ENCODE data around the gene ETV5. TPM values are rescaled to one million over a fixed set of nuclear protein-coding genes. Genes with fewer than 3 reads are reported as not detected.

ETV5 gene
- total RNA-seq, 2 donors from 2014 or later, result 56.4 to 84.1 TPM

DNA sequence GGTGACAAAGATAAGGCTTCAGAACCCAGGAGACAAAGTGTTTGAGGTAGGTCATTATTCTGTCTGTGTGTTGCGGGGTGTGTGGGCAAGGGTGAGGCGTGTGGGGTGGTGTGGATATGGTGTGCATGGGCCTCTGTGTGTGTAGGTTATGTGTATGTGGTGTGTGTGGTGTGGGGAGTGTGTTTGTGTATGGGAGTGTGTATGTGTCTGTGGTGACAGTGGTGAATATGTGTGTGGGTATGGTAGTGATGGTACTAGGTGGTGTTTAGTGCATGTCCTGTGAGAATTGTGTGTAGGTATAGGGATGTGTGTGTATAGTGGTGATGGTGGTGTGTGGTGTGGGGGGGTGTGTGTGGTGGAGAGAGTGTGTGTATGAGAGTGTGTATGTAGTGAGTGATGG, 16.2 kb upstream of the ETV5 start:
- 97 to 100% methylated on average over 2 of the region's 2 CpGs for WGBS, 2 experiments (ENCODE audit: insufficient coverage in 1 of 2, insufficient read length in 1 of 2)
- Histone ChIP-seq H3K4me1 (ENCODE audit: control insufficient read depth, insufficient read depth, low read length) (peaks cover 7% of the 10 kb centered on the region), H3K27ac (ENCODE audit: low read depth, low read length) (no peak overlapping the region), H3K36me3 (ENCODE audit: control insufficient read depth, insufficient read depth, low read length) (no peaks in the 10 kb centered on the region), H3K9ac (ENCODE audit: extremely low read depth, low read length, poor library complexity, severe bottlenecking) (no peak overlapping the region), H3K4me3 (ENCODE audit: low read length) (no peak overlapping the region), H3K27me3 (ENCODE audit: control insufficient read depth, insufficient read depth, low read length, poor library complexity, severe bottlenecking) (no peaks in the 10 kb centered on the region), H3K9me3 (ENCODE audit: control insufficient read depth, low read length) (no peaks in the 10 kb centered on the region)
- Mint-ChIP-seq H3K4me1 (peaks cover 52% of the 10 kb centered on the region), H3K9me3 (no peaks in the 10 kb centered on the region), H3K4me3 (no peak overlapping the region), H3K27ac (no peak overlapping the region), H3K27me3 (ENCODE audit: insufficient read depth) (peaks cover 9% of the 10 kb centered on the region), H3K36me3 (ENCODE audit: low read depth) (no peaks in the 10 kb centered on the region)
- TF ChIP-seq, protein P1, sequence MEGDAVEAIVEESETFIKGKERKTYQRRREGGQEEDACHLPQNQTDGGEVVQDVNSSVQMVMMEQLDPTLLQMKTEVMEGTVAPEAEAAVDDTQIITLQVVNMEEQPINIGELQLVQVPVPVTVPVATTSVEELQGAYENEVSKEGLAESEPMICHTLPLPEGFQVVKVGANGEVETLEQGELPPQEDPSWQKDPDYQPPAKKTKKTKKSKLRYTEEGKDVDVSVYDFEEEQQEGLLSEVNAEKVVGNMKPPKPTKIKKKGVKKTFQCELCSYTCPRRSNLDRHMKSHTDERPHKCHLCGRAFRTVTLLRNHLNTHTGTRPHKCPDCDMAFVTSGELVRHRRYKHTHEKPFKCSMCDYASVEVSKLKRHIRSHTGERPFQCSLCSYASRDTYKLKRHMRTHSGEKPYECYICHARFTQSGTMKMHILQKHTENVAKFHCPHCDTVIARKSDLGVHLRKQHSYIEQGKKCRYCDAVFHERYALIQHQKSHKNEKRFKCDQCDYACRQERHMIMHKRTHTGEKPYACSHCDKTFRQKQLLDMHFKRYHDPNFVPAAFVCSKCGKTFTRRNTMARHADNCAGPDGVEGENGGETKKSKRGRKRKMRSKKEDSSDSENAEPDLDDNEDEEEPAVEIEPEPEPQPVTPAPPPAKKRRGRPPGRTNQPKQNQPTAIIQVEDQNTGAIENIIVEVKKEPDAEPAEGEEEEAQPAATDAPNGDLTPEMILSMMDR (conservative IDR thresholded peaks at IDR 0.05), result no peak
- DNase-seq, result no peak

DNA sequence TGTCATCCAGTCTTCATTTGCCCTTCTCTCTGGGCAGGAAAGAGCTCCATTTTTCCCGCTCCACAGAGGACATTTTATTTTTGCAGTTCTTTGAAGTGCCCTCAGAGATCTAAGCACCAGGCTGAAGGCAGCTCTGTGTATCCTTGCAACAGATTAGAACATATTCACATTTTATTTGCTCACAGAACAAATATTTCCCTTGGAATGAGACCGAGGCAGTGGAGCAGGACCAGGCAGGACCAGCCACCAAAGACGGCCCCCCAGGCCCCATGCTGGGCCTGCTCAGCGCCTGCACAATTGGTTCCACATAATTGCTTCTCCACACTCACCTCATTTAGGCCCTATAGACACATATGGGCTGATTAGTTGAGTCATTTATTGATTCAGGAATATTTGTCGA, 15.7 kb upstream of the ETV5 start:
- H3K4me3 Mint-ChIP-seq, result no peak overlapping the region
- H3K4me1 ChIP-seq (ENCODE audit: control insufficient read depth, insufficient read depth, low read length), result peaks cover 7% of the 10 kb centered on the region
- peaks cover 14% of the 10 kb centered on the region for H3K27me3 Mint-ChIP-seq (ENCODE audit: insufficient read depth)
- H3K27ac ChIP-seq (ENCODE audit: low read depth, low read length), result peak overlapping the region; percentile 2
- H3K4me1 Mint-ChIP-seq, result peaks cover 50% of the 10 kb centered on the region
- H3K36me3 Mint-ChIP-seq (ENCODE audit: low read depth), result no peaks in the 10 kb centered on the region
- WGBS, 2 experiments (ENCODE audit: insufficient coverage in 1 of 2, insufficient read length in 1 of 2), result 73 to 92% methylated on average over 2 to 5 of the region's 5 CpGs
- no peak for DNase-seq
- H3K9me3 ChIP-seq (ENCODE audit: control insufficient read depth, low read length), result no peaks in the 10 kb centered on the region
- H3K9ac ChIP-seq (ENCODE audit: extremely low read depth, low read length, poor library complexity, severe bottlenecking), result no peak overlapping the region
- H3K9me3 Mint-ChIP-seq, result no peaks in the 10 kb centered on the region
- no peak overlapping the region for H3K4me3 ChIP-seq (ENCODE audit: low read length)
- H3K27me3 ChIP-seq (ENCODE audit: control insufficient read depth, insufficient read depth, low read length, poor library complexity, severe bottlenecking), result no peaks in the 10 kb centered on the region
- H3K27ac Mint-ChIP-seq, result no peak overlapping the region
- H3K36me3 ChIP-seq (ENCODE audit: control insufficient read depth, insufficient read depth, low read length), result no peaks in the 10 kb centered on the region
- TF ChIP-seq, protein P1 (conservative IDR thresholded peaks at IDR 0.05), result no peak

DNA sequence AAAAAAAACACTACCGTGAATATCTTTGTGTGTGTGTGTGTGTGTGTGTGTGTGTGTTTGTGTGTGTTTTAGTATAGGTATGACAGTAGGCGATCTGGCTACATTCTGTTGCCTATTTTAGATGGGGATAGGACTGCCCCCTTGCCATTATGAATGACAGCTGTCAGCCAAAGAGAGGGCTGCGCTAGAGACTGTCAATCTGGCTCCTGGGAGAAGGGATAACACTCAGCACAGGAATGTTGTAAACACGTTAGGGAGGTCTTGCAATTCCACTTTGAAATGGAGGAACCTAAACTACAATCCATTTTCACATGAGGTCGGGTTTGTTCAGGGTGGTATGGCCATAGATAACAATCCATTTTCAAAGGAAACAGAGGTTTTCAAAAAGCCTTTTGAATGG, 14.1 kb upstream of the ETV5 start:
- TF ChIP-seq, protein P1 (conservative IDR thresholded peaks at IDR 0.05), result no peak
- H3K27me3 ChIP-seq (ENCODE audit: control insufficient read depth, insufficient read depth, low read length, poor library complexity, severe bottlenecking), result no peaks in the 10 kb centered on the region
- peaks cover 7% of the 10 kb centered on the region for H3K4me1 ChIP-seq (ENCODE audit: control insufficient read depth, insufficient read depth, low read length)
- no peaks in the 10 kb centered on the region for H3K9me3 Mint-ChIP-seq
- 64 to 67% methylated on average over 2 to 5 of the region's 5 CpGs for WGBS, 2 experiments (ENCODE audit: insufficient coverage in 1 of 2, insufficient read length in 1 of 2)
- H3K4me3 ChIP-seq (ENCODE audit: low read length), result no peak overlapping the region
- peak; percentile 70 for DNase-seq
- no peak overlapping the region for H3K9ac ChIP-seq (ENCODE audit: extremely low read depth, low read length, poor library complexity, severe bottlenecking)
- H3K27me3 Mint-ChIP-seq (ENCODE audit: insufficient read depth), result peaks cover 28% of the 10 kb centered on the region
- no peak overlapping the region for H3K27ac ChIP-seq (ENCODE audit: low read depth, low read length)
- H3K4me3 Mint-ChIP-seq, result no peak overlapping the region
- no peaks in the 10 kb centered on the region for H3K36me3 Mint-ChIP-seq (ENCODE audit: low read depth)
- H3K27ac Mint-ChIP-seq, result no peak overlapping the region
- peaks cover 36% of the 10 kb centered on the region for H3K4me1 Mint-ChIP-seq
- no peaks in the 10 kb centered on the region for H3K36me3 ChIP-seq (ENCODE audit: control insufficient read depth, insufficient read depth, low read length)
- H3K9me3 ChIP-seq (ENCODE audit: control insufficient read depth, low read length), result no peaks in the 10 kb centered on the region

Measured in endodermal cell (in vitro differentiated cells).